A549 (cell line): ENCODE results near the gene SOCS4. TPM values are rescaled to one million over a fixed set of nuclear protein-coding genes. Genes with fewer than 3 reads are reported as not detected.

Experiments
- ATAC-seq, 2 experiments: fragments of 200-7000 bp in 1 of 2; fragments of >200 bp in 1 of 2; cut with Nextera tagmentation in 1 of 2; cut with Tn5 transposase in 1 of 2; 3 replicates each; pipeline versions ENCODE4 v1.8.0 to v1.9.1; 2018 to 2020; ENCODE audit warnings: mild to moderate bottlenecking in 1 of 2, moderate library complexity in 1 of 2
- CTCF ChIA-PET: fragments of 300-600 bp; sonication (Branson Sonifier 250); formaldehyde crosslinking; extraction: SDS; loops from one replicate; lab custom pipeline; 2021; ENCODE audit warnings: antibody characterized with exemption, inconsistent platforms; lab: Yijun Ruan, JAX
- POLR2A ChIA-PET: fragments of 350-600 bp; formaldehyde crosslinking; extraction: SDS; loops from one replicate; lab custom pipeline; 2021; ENCODE audit warnings: antibody characterized with exemption, inconsistent platforms; lab: Yijun Ruan, JAX
- DNase-seq, 2 experiments: peaks; one replicate each; pipeline versions ENCODE4 v3.0.0 to v3.0.0-alpha.2; 2011 to 2016; ENCODE audit warnings: low read depth in 1 of 2, low spot score in 1 of 2
- FAIRE-seq: peaks from 2 replicates; lab custom pipeline; 2011; peaks lifted over from hg19 to GRCh38; lab: Jason Lieb, UNC
- H3K27ac ChIP-seq, 2 experiments: fragments of >200 bp; sonication (Bioruptor Twin); formaldehyde crosslinking; 3 replicates each; pipeline ENCODE4 v1.5.1; 2016 to 2017
- H3K4me1 ChIP-seq: fragments of >200 bp; sonication (Bioruptor Twin); formaldehyde crosslinking; 3 replicates; pipeline ENCODE4 v1.6.1; 2016
- H3K4me2 ChIP-seq: fragments of >200 bp; sonication (Bioruptor Twin); formaldehyde crosslinking; 3 replicates; pipeline ENCODE4 v1.6.1; 2016
- H3K4me3 ChIP-seq: fragments of >200 bp; sonication (Bioruptor Twin); formaldehyde crosslinking; 3 replicates; pipeline ENCODE4 v1.5.1; 2016
- H3K9me3 ChIP-seq: fragments of >200 bp; sonication (Bioruptor Twin); formaldehyde crosslinking; 3 replicates; pipeline ENCODE4 v1.6.1; 2016
- CBX8 ChIP-seq: fragments of 200-600 bp; sonication (generic); IDR thresholded peaks from 2 replicates; pipeline ENCODE4 v1.6.1; 2016
- CHD4 ChIP-seq: fragments of 200-600 bp; sonication (generic); IDR thresholded peaks from 2 replicates; pipeline ENCODE4 v1.6.1; 2016; ENCODE audit warnings: antibody characterized with exemption, mild to moderate bottlenecking, borderline replicate concordance
- EHF ChIP-seq: fragments of 250-450 bp; sonication (Bioruptor Pico); IDR thresholded peaks from 2 replicates; pipeline ENCODE4 v1.5.0; 2020; ENCODE audit warnings: mild to moderate bottlenecking
- ELK1 ChIP-seq: fragments of 150-350 bp; IDR thresholded peaks from 2 replicates; pipeline ENCODE4 v1.6.1; 2014; ENCODE audit warnings: low read depth, mild to moderate bottlenecking, low read length
- EP300 ChIP-seq, 2 experiments: fragments of >200 bp; sonication (Bioruptor Twin); formaldehyde crosslinking; IDR thresholded peaks; 2 replicates in 1 of 2; 3 replicates in 1 of 2; pipeline ENCODE4 v1.6.1; 2016 to 2017
- FOXS1 ChIP-seq: fragments of 250-450 bp; sonication (Bioruptor Pico); IDR thresholded peaks from 2 replicates; pipeline ENCODE4 v1.5.0; 2020; ENCODE audit warnings: mild to moderate bottlenecking, moderate library complexity
- HMGXB4 ChIP-seq: fragments of 250-450 bp; sonication (Bioruptor Pico); IDR thresholded peaks from 2 replicates; pipeline ENCODE4 v1.5.0; 2021; ENCODE audit warnings: mild to moderate bottlenecking, moderate library complexity, borderline replicate concordance
- HOXA7 ChIP-seq: fragments of 250-450 bp; sonication (Bioruptor Pico); IDR thresholded peaks from 2 replicates; pipeline ENCODE4 v1.5.0; 2020; ENCODE audit warnings: mild to moderate bottlenecking, moderate library complexity
- HOXB5 ChIP-seq: fragments of 250-450 bp; sonication (Bioruptor Pico); IDR thresholded peaks from 2 replicates; pipeline ENCODE4 v1.5.0; 2020; ENCODE audit warnings: mild to moderate bottlenecking, moderate library complexity
- JUN ChIP-seq, 2 experiments: fragments of >200 bp; sonication (Bioruptor Twin); formaldehyde crosslinking; IDR thresholded peaks; 2 replicates in 1 of 2; 3 replicates in 1 of 2; pipeline ENCODE4 v1.6.1; 2016 to 2017
- JUNB ChIP-seq: fragments of >200 bp; sonication (Bioruptor Twin); formaldehyde crosslinking; IDR thresholded peaks from 2 replicates; pipeline ENCODE4 v1.6.1; 2016
- MAFK ChIP-seq: fragments of 450-650 bp; IDR thresholded peaks from 2 replicates; pipeline ENCODE4 v1.6.1; 2014; ENCODE audit not compliant: partially characterized antibody
- MAZ ChIP-seq: fragments of 150-350 bp; IDR thresholded peaks from 2 replicates; pipeline ENCODE4 v1.6.1; 2014; ENCODE audit warnings: antibody characterized with exemption, low read depth, low read length, borderline replicate concordance
- NPAS2 ChIP-seq: fragments of 250-450 bp; sonication (Bioruptor Pico); IDR thresholded peaks from 2 replicates; pipeline ENCODE4 v1.8.0; 2022; ENCODE audit warnings: mild to moderate bottlenecking, moderate library complexity, borderline replicate concordance
- RCOR1 ChIP-seq: fragments of 150-350 bp; IDR thresholded peaks from 2 replicates; pipeline ENCODE4 v1.6.1; 2014; ENCODE audit warnings: antibody characterized with exemption, low read length, low read depth
- TP53 ChIP-seq: fragments of 250-450 bp; sonication (Bioruptor Pico); IDR thresholded peaks from 2 replicates; pipeline ENCODE4 v1.5.0; 2021; ENCODE audit warnings: mild to moderate bottlenecking, moderate library complexity
- USF2 ChIP-seq: fragments of 450-650 bp; IDR thresholded peaks from 2 replicates; pipeline ENCODE4 v1.6.1; 2014; ENCODE audit warnings: antibody characterized with exemption
- ZNF302 ChIP-seq: fragments of 250-450 bp; sonication (Bioruptor Pico); IDR thresholded peaks from 2 replicates; pipeline ENCODE4 v1.9.0; 2021; ENCODE audit warnings: inconsistent platforms, mild to moderate bottlenecking, moderate library complexity
- ZSCAN20 ChIP-seq: fragments of 250-450 bp; sonication (Bioruptor Pico); IDR thresholded peaks from 2 replicates; pipeline ENCODE4 v1.8.0; 2022; ENCODE audit warnings: mild to moderate bottlenecking, moderate library complexity
- WGBS: methylation state at CpG from one replicate; pipeline ENCODE4 v1.1.6; 2017; ENCODE audit errors: missing lambda C conversion rate; 5-methylcytosine and 5-hydroxymethylcytosine counted together
- polyA plus RNA-seq, 4 experiments: library from polyadenylated mRNA; depleted of rRNA in 3 of 4; stranded (reverse); fragments of >200 nt; fragmentation: RNase III in 1 of 4; extraction: RNeasy Plus Mini Kit Qiagen cat#74134 plus additional on column Dnase treatment in 1 of 4; gene quantifications; 2 replicates in 3 of 4; 3 replicates in 1 of 4; pipeline ENCODE4 v1.2.3, GENCODE V29; 2011 to 2017
- TF ChIP-seq, protein P1 (sequence below): IDR thresholded peaks from 2 replicates; pipeline ENCODE4 v1.6.1; 2012
- TF ChIP-seq, protein P2 (sequence below): fragments of >200 bp; sonication (Bioruptor Twin); formaldehyde crosslinking; IDR thresholded peaks from 3 replicates; pipeline ENCODE4 v1.5.1; 2016

SOCS4 gene
- polyA plus RNA-seq, 2 of the 4 experiments (the other 2 are of a cell fraction): 15.9 to 20.7 TPM

- DNase-seq (no peak), FAIRE-seq (no peak), ATAC-seq (no peak)
- Histone ChIP-seq H3K4me3 (no peak overlapping the region), H3K9me3 (no peaks in the 10 kb centered on the region), H3K4me1 (peaks cover 16% of the 10 kb centered on the region; the same call in 2 of the 3 replicates), H3K27ac (no peak overlapping the region), H3K4me2 (no peak overlapping the region)
- ChIA-PET POLR2A (interaction anchor here (0.8 to 1.7 kb wide), 2 partner anchors 37 to 68 kb away, joined by 3 to 7 read pairs; partner anchors contain the start of gene LGALS3), CTCF (interaction anchor here (0.6 to 10.9 kb wide), 8 partner anchors 9 to 72 kb away, joined by 3 to 183 read pairs (median 5); partner anchors contain the start of gene MAPK1IP1L)
- TF ChIP-seq EP300 (IDR thresholded peaks at IDR 0.05): no peak
- no peak for TF ChIP-seq JUNB
- TF ChIP-seq MAFK: no peak
- no peak for TF ChIP-seq NPAS2
- TF ChIP-seq MAZ: no peak
- TF ChIP-seq HOXB5 (CRISPR knock-in tag): no peak
- TF ChIP-seq CBX8: no peak
- TF ChIP-seq ELK1: no peak
- no peak for TF ChIP-seq ZSCAN20
- TF ChIP-seq HMGXB4 (CRISPR knock-in tag): no peak
- TF ChIP-seq, protein P1, sequence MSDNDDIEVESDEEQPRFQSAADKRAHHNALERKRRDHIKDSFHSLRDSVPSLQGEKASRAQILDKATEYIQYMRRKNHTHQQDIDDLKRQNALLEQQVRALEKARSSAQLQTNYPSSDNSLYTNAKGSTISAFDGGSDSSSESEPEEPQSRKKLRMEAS: no peak
- WGBS: 89% methylated on average over 4 of the region's 4 CpGs
These were observed 65.3 kb downstream of the SOCS4 start for GRCh38 chr14:55092341-55092740.

GRCh38 chr14:55094292-55095157, 67.5 kb downstream of the SOCS4 start:
- ChIA-PET CTCF (interaction anchor here (0.5 to 10.9 kb wide), 9 partner anchors 10 to 146 kb away, joined by 3 to 183 read pairs (median 3); partner anchors contain the start of gene LGALS3), POLR2A (interaction anchor here (0.6 to 0.9 kb wide), 2 partner anchors 18 to 35 kb away, joined by 3 to 9 read pairs; no protein-coding TSS in a partner anchor)
- H3K9me3 ChIP-seq: no peaks in the 10 kb centered on the region
- peaks cover 16% of the 10 kb centered on the region; the same call in 2 of the 3 replicates for H3K4me1 ChIP-seq
- ATAC-seq (peak in 1 of 2 experiments; percentile 19; a peak in 1 of 6 replicates), DNase-seq (no peak), FAIRE-seq (no peak)
- TF ChIP-seq USF2 (no peak), CHD4 (no peak), ZNF302 (no peak), FOXS1 (no peak), HOXB5 (CRISPR knock-in tag) (no peak), HOXA7 (CRISPR knock-in tag) (no peak), JUN (IDR thresholded peaks at IDR 0.05) (no peak), EP300 (IDR thresholded peaks at IDR 0.05) (no peak), MAZ (no peak), JUNB (no peak), RCOR1 (no peak), TP53 (CRISPR knock-in tag) (no peak), EHF (CRISPR knock-in tag) (no peak)
- TF ChIP-seq, protein P2, sequence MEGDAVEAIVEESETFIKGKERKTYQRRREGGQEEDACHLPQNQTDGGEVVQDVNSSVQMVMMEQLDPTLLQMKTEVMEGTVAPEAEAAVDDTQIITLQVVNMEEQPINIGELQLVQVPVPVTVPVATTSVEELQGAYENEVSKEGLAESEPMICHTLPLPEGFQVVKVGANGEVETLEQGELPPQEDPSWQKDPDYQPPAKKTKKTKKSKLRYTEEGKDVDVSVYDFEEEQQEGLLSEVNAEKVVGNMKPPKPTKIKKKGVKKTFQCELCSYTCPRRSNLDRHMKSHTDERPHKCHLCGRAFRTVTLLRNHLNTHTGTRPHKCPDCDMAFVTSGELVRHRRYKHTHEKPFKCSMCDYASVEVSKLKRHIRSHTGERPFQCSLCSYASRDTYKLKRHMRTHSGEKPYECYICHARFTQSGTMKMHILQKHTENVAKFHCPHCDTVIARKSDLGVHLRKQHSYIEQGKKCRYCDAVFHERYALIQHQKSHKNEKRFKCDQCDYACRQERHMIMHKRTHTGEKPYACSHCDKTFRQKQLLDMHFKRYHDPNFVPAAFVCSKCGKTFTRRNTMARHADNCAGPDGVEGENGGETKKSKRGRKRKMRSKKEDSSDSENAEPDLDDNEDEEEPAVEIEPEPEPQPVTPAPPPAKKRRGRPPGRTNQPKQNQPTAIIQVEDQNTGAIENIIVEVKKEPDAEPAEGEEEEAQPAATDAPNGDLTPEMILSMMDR: no peak
- TF ChIP-seq, protein P1: no peak
- H3K4me3 ChIP-seq: no peak overlapping the region
- peak overlapping the region; percentile 24; the same call in 2 of the 3 replicates for H3K4me2 ChIP-seq
- H3K27ac ChIP-seq: peak overlapping the region in 1 of 2 experiments; percentile 43; a peak in 1 of 6 replicates
- 69% methylated on average over 9 of the region's 9 CpGs for WGBS
